ENCODE data around the gene GCNA.
"Not testable (repeated sequence)": the region's sequence is repeated elsewhere in the genome, so short reads cannot be mapped to it uniquely, and the experiment has no call there.

The GCNA gene

DNA sequence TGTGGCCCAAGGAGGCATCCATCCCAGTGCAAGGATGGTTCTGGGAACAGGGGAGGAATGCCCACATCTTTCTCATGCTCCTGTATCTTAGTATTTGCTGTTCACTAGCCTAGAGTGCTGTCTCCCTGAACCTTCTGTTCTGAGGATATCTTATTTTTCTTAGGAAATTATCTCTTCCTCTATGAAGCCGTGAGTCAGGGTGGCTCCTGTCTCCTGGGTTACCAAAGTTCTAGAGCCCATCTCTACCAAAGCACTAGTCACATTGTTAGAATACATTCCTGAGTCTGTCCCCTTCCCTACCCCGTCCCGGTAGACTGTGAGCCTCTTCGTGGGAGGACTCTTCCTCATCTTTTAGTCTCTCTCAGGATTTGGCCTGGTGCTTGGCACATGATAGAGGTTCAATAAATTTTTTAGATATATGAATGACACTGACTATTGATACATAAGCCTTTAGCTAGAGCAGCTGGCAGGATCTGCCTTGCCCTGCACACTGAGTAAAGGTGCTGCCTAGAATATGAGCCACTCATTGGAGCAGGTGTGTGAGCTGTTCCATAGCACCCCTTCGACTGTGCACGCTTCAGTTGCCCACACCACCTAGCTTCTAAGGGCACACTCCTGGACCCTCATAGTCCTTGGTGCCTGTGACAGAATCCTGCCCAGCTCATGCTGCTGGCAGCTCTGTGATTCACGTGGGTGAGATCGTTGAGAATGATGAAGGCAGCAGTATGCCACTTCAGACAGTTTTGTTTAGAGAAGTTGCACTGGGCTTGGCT, 26.7 kb downstream of the GCNA start:
- no peak for FAIRE-seq
- no peak for DNase-seq (ENCODE audit: insufficient read length)
- TF ChIP-seq POLR2A (IDR thresholded peaks at IDR 0.05; ENCODE audit: low read depth, low read length) = no peak
- TF ChIP-seq TAF1 (IDR thresholded peaks at IDR 0.05; ENCODE audit: borderline replicate concordance, low read depth, low read length) = no peak
- TF ChIP-seq POLR2AphosphoS5 (IDR thresholded peaks at IDR 0.05; ENCODE audit: low read depth, low read length) = no peak

GRCh38 chrX:71606536-71607216, 28.4 kb downstream of the GCNA start:
- FAIRE-seq = no peak
- no peak for TF ChIP-seq POLR2A (IDR thresholded peaks at IDR 0.05; ENCODE audit: low read depth, low read length)
- no peak for DNase-seq (ENCODE audit: insufficient read length)

- no peak for DNase-seq (ENCODE audit: insufficient read length)
- TF ChIP-seq POLR2A (IDR thresholded peaks at IDR 0.05; ENCODE audit: low read depth, low read length) (no peak), POLR2AphosphoS5 (IDR thresholded peaks at IDR 0.05; ENCODE audit: low read depth, low read length) (no peak), TAF1 (IDR thresholded peaks at IDR 0.05; ENCODE audit: borderline replicate concordance, low read depth, low read length) (no peak)
- no peak for FAIRE-seq
Observed at GRCh38 chrX:71607488-71607887, 29.3 kb downstream of the GCNA start.

DNA sequence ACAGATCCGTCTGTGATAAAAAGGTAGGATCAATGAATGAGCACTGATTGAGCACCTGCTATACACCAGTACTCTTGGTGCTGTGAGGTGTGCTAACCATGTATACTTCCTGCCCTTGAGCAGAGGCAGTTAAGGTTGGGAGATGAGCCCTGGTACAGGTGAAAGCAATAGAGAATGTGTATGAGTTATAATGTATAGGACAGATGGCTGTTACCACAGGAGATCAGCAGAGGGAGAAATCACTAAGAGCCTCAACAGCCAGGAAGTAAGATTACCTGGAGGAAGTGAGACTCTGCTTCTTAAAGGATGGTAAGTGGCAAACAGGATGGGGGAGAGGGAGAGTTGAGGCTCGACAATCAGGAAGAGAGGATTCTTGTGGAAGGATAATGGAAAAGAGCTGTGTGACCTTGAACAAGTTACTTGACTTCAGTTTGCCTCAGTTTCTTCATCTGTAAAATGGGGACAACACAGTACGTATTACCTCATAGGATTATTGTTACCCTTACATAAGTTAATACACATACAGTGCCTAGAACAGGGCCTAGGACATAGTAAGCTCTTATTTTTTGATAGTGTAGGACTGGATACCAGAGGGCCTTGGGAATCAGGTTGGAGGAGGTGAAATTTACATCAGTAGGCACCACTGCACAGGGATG, 31.0 kb downstream of the GCNA start:
- no peak for FAIRE-seq
- no peak for DNase-seq (ENCODE audit: insufficient read length)
- no peak for TF ChIP-seq POLR2AphosphoS5 (IDR thresholded peaks at IDR 0.05; ENCODE audit: low read depth, low read length)
- no peak for TF ChIP-seq TAF1 (IDR thresholded peaks at IDR 0.05; ENCODE audit: borderline replicate concordance, low read depth, low read length)
- no peak for TF ChIP-seq POLR2A (IDR thresholded peaks at IDR 0.05; ENCODE audit: low read depth, low read length)

DNA sequence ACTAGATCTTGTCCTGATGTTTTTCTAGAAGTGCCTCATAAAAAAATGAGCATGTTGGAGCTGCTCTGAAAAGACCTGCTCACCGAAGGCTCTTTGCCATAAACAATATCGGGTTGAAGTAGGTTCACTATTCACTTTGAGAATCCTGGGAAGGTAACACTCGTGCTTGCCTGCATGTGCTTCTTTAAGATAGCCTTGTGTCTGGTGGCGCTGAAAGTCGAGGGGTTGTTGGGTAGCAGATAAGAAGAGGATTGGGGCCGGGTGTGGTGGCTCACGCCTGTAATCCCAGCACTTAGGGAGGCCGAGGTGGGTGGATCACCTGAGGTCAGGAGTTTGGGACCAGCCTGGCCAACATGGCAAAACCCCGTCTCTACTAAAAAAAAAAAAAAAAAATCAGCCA, 33.5 kb downstream of the GCNA start:
- DNase-seq (ENCODE audit: insufficient read length) = not testable (repeated sequence)

DNA sequence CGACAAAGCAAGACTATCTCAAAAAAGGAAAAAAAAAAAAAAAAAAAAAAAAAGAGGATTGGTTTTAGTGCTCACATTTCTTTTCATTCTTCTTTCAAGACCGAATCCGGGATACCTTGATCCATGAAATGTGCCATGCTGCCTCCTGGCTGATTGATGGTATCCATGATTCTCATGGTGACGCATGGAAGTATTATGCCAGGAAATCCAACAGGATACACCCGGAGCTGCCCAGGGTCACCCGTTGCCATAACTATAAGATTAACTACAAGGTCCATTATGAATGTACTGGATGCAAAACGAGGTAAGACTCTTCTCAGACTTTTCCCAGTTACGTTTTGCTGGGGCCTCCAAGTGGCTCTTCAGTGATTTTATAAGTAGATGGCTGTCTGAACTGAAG, 34.0 kb downstream of the GCNA start:
- DNase-seq (ENCODE audit: insufficient read length) (no peak), FAIRE-seq (no peak)
- TF ChIP-seq POLR2AphosphoS5 (IDR thresholded peaks at IDR 0.05; ENCODE audit: low read depth, low read length) = no peak
- TF ChIP-seq TAF1 (IDR thresholded peaks at IDR 0.05; ENCODE audit: borderline replicate concordance, low read depth, low read length) = no peak
- TF ChIP-seq POLR2A (IDR thresholded peaks at IDR 0.05; ENCODE audit: low read depth, low read length) = no peak

More for the DNA sequence above, 33.5 kb downstream of the GCNA start:
- not testable (repeated sequence) for FAIRE-seq

DNA sequence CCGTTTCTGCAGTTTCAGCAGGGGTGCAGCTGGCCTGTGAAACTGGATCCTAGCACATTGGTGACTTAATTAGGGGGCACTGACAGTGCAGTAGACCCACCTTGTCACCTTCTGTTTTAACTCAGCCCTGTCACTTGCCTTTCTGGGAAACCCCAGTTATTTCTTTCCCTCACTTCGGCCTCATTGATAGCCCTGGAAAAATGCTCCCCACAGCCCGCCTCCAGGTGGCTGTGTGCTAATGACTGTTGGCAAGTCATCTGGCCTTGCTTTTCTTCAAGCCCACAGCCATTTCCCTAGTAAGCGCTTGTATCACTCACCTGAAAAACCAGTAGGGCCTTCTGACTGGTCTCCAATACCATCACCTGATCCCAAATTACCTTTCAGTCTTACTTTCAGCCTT, 36.8 kb downstream of the GCNA start:
- TF ChIP-seq TAF1 (IDR thresholded peaks at IDR 0.05; ENCODE audit: borderline replicate concordance, low read depth, low read length) = no peak
- TF ChIP-seq POLR2A (IDR thresholded peaks at IDR 0.05; ENCODE audit: low read depth, low read length) = no peak
- TF ChIP-seq POLR2AphosphoS5 (IDR thresholded peaks at IDR 0.05; ENCODE audit: low read depth, low read length) = no peak
- no peak for FAIRE-seq
- DNase-seq (ENCODE audit: insufficient read length) = no peak

GRCh38 chrX:71615954-71616353, 37.7 kb downstream of the GCNA start:
- no peak for FAIRE-seq
- no peak for TF ChIP-seq POLR2AphosphoS5 (IDR thresholded peaks at IDR 0.05; ENCODE audit: low read depth, low read length)
- no peak for TF ChIP-seq POLR2A (IDR thresholded peaks at IDR 0.05; ENCODE audit: low read depth, low read length)
- TF ChIP-seq TAF1 (IDR thresholded peaks at IDR 0.05; ENCODE audit: borderline replicate concordance, low read depth, low read length) = no peak
- no peak for DNase-seq (ENCODE audit: insufficient read length)

GRCh38 chrX:71616672-71617529, 38.7 kb downstream of the GCNA start:
- DNase-seq (ENCODE audit: insufficient read length) = no peak
- no peak for TF ChIP-seq POLR2AphosphoS5 (IDR thresholded peaks at IDR 0.05; ENCODE audit: low read depth, low read length)
- no peak for TF ChIP-seq TAF1 (IDR thresholded peaks at IDR 0.05; ENCODE audit: borderline replicate concordance, low read depth, low read length)
- no peak for TF ChIP-seq POLR2A (IDR thresholded peaks at IDR 0.05; ENCODE audit: low read depth, low read length)
- no peak for FAIRE-seq

GRCh38 chrX:71617742-71618141, 39.5 kb downstream of the GCNA start:
- TF ChIP-seq POLR2A (IDR thresholded peaks at IDR 0.05; ENCODE audit: low read depth, low read length) (no peak), TAF1 (IDR thresholded peaks at IDR 0.05; ENCODE audit: borderline replicate concordance, low read depth, low read length) (no peak), POLR2AphosphoS5 (IDR thresholded peaks at IDR 0.05; ENCODE audit: low read depth, low read length) (no peak)
- DNase-seq (ENCODE audit: insufficient read length) (no peak), FAIRE-seq (no peak)

- FAIRE-seq = peak; percentile 95
- DNase-seq (ENCODE audit: insufficient read length) = peak; percentile 46
- TF ChIP-seq POLR2A (IDR thresholded peaks at IDR 0.05; ENCODE audit: low read depth, low read length) = peak; percentile 33; the same call in 1 of the 2 replicates
- no peak for TF ChIP-seq POLR2AphosphoS5 (IDR thresholded peaks at IDR 0.05; ENCODE audit: low read depth, low read length)
Observed at GRCh38 chrX:71618303-71618721, 40.1 kb downstream of the GCNA start, which contains the start of gene CXCR3. Gene CXCR3, minus strand, starts transcription at chrX:71618511. Its CDS starts 62 bp downstream, at chrX:71618449.

Measured in GM12892 (cell line).